NCI-H524 treated with DMSO at 0.1 percent for 48 hours (cell line): Measurements from ENCODE around the gene FOXB1.

ENCODE experiments used
- DNase-seq: peaks from one replicate; lab custom pipeline; 2025; lab: John Stamatoyannopoulos, UW

Gene FOXB1

GRCh38 chr15:59998950-59999611 is 5.0 kb upstream of the FOXB1 start:
- DNase-seq, result no peak

GRCh38 chr15:59999612-60000112 is 4.4 kb upstream of the FOXB1 start:
- DNase-seq, result no peak

GRCh38 chr15:60000113-60000823 is 3.8 kb upstream of the FOXB1 start:
- no peak for DNase-seq

- no peak for DNase-seq
These were observed 3.1 kb upstream of the FOXB1 start for GRCh38 chr15:60000824-60001609.

GRCh38 chr15:60001610-60002527 is 2.2 kb upstream of the FOXB1 start:
- no peak for DNase-seq

- DNase-seq, result no peak
These were observed 1.4 kb upstream of the FOXB1 start for GRCh38 chr15:60002528-60003218.

GRCh38 chr15:60003243-60004008 is 685 bp upstream of the FOXB1 start:
- DNase-seq, result no peak

- DNase-seq, result no peak
These were observed 788 bp downstream of the FOXB1 start for GRCh38 chr15:60004846-60005351.

GRCh38 chr15:60005352-60006202 is 1.5 kb downstream of the FOXB1 start:
- DNase-seq, result no peak

GRCh38 chr15:60006203-60006862 is 2.2 kb downstream of the FOXB1 start:
- no peak for DNase-seq

- no peak for DNase-seq
These were observed 2.8 kb downstream of the FOXB1 start for GRCh38 chr15:60006873-60007272.

- DNase-seq, result no peak
These were observed 5.2 kb downstream of the FOXB1 start for GRCh38 chr15:60009124-60009960.

- no peak for DNase-seq
These were observed 6.0 kb downstream of the FOXB1 start for GRCh38 chr15:60009980-60010732.

- DNase-seq, result no peak
These were observed 6.7 kb downstream of the FOXB1 start for GRCh38 chr15:60010858-60011257.

- DNase-seq, result no peak
These were observed 8.6 kb downstream of the FOXB1 start for GRCh38 chr15:60012695-60013094.

- no peak for DNase-seq
These were observed 13.7 kb downstream of the FOXB1 start for GRCh38 chr15:60017538-60018520.
